ENCODE data around the gene NDRG4. TPM values are rescaled to one million over a fixed set of nuclear protein-coding genes. Genes with fewer than 3 reads are reported as not detected.

The NDRG4 gene
- total and polyA plus RNA-seq, 2 experiments from 2014 or later, result 8.6 to 8.7 TPM

DNA sequence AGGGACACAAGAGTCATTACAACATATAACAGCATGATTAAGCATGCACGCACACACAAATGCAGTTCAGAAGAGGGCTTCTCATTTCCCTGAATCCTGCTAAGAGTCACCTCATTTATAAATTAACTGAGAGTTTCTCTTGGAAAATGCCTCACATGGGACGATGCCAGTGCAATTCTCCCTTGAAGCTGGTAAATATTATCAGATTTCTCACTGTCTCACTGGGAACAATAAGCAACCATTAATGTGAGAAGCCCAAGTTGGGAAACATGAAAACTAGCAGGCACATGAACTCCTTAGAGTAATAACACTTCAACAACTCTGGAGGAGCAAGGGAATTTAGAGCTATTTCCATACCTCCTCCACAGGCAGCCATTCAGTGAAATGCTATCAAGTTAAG, 41.8 kb downstream of the NDRG4 start:
- WGBS (ENCODE audit: low lambda C conversion rate, missing lambda C conversion rate), result 93% methylated on average over 2 of the region's 2 CpGs
- TF ChIP-seq, protein P1, sequence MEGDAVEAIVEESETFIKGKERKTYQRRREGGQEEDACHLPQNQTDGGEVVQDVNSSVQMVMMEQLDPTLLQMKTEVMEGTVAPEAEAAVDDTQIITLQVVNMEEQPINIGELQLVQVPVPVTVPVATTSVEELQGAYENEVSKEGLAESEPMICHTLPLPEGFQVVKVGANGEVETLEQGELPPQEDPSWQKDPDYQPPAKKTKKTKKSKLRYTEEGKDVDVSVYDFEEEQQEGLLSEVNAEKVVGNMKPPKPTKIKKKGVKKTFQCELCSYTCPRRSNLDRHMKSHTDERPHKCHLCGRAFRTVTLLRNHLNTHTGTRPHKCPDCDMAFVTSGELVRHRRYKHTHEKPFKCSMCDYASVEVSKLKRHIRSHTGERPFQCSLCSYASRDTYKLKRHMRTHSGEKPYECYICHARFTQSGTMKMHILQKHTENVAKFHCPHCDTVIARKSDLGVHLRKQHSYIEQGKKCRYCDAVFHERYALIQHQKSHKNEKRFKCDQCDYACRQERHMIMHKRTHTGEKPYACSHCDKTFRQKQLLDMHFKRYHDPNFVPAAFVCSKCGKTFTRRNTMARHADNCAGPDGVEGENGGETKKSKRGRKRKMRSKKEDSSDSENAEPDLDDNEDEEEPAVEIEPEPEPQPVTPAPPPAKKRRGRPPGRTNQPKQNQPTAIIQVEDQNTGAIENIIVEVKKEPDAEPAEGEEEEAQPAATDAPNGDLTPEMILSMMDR (IDR thresholded peaks at IDR 0.05; ENCODE audit: poor library complexity), result no peak
- peaks cover 4% of the 10 kb centered on the region for H3K36me3 ChIP-seq (replicated peaks; ENCODE audit: insufficient read depth, low read depth)

DNA sequence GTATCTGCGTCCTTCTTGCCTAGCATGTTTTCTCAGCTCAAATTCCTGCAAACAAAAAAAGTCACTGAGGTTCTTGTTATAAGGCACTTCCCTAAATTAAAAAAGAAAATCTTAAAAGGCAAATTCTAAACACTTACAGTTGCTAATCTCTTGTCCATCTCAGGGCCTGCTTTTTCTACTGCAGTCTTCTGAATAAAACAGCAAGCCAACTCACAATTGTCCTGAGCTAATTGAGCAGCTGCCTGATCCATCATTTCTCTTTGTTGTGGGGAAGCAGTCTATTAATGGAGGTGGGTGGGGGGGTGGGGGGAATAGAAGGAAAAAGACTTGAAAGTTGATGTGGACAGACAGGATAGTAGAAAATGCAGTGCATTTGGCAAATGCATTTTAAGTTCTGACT, 42.3 kb downstream of the NDRG4 start:
- Histone ChIP-seq H3K79me2 (peaks cover 16% of the 10 kb centered on the region), H3K4me3 (no peak overlapping the region), H2AFZ (no peak overlapping the region), H3K36me3 (replicated peaks; ENCODE audit: insufficient read depth, low read depth) (peaks cover 9% of the 10 kb centered on the region), H3K9me2 (replicated peaks; ENCODE audit: insufficient read depth) (no peaks in the 10 kb centered on the region), H3K9me3 (ENCODE audit: low read depth) (no peaks in the 10 kb centered on the region), H4K20me1 (ENCODE audit: insufficient read depth, poor library complexity, severe bottlenecking) (no peaks in the 10 kb centered on the region), H3K27me3 (no peaks in the 10 kb centered on the region), H3K4me1 (ENCODE audit: insufficient read depth) (no peaks in the 10 kb centered on the region), H3K27ac (no peak overlapping the region), H3K4me2 (no peak overlapping the region)
- no peak for DNase-seq (ENCODE audit: low spot score)
- 85% methylated on average over 1 of the region's 1 CpG for WGBS (ENCODE audit: low lambda C conversion rate, missing lambda C conversion rate)
- TF ChIP-seq EZH2phosphoT487 (IDR thresholded peaks at IDR 0.05; ENCODE audit: low read depth, severe bottlenecking, unreplicated experiment), result no peak
- TF ChIP-seq EZH2 (IDR thresholded peaks at IDR 0.05; ENCODE audit: borderline replicate concordance), result no peak
- TF ChIP-seq, protein P1 (IDR thresholded peaks at IDR 0.05; ENCODE audit: poor library complexity), result no peak

More for the DNA sequence above, 41.8 kb downstream of the NDRG4 start:
- Histone ChIP-seq H3K9me3 (ENCODE audit: low read depth) (no peaks in the 10 kb centered on the region), H3K4me3 (no peak overlapping the region), H4K20me1 (ENCODE audit: insufficient read depth, poor library complexity, severe bottlenecking) (no peaks in the 10 kb centered on the region), H2AFZ (no peak overlapping the region), H3K4me2 (no peak overlapping the region), H3K79me2 (peaks cover 16% of the 10 kb centered on the region), H3K27ac (no peak overlapping the region), H3K4me1 (ENCODE audit: insufficient read depth) (no peaks in the 10 kb centered on the region), H3K9me2 (replicated peaks; ENCODE audit: insufficient read depth) (no peaks in the 10 kb centered on the region), H3K27me3 (no peaks in the 10 kb centered on the region)
- DNase-seq (ENCODE audit: low spot score), result no peak

GRCh38 chr16:58543685-58544084, 43.7 kb downstream of the NDRG4 start:
- no peak overlapping the region for H3K4me3 ChIP-seq
- H4K20me1 ChIP-seq (ENCODE audit: insufficient read depth, poor library complexity, severe bottlenecking), result peaks cover 7% of the 10 kb centered on the region
- H3K36me3 ChIP-seq (replicated peaks; ENCODE audit: insufficient read depth, low read depth), result peaks cover 13% of the 10 kb centered on the region
- no peaks in the 10 kb centered on the region for H3K27me3 ChIP-seq
- H3K9me2 ChIP-seq (replicated peaks; ENCODE audit: insufficient read depth), result no peaks in the 10 kb centered on the region
- no peak overlapping the region for H3K27ac ChIP-seq
- H2AFZ ChIP-seq, result no peak overlapping the region
- H3K9me3 ChIP-seq (ENCODE audit: low read depth), result no peaks in the 10 kb centered on the region
- WGBS (ENCODE audit: low lambda C conversion rate, missing lambda C conversion rate), result 89% methylated on average over 8 of the region's 8 CpGs
- H3K79me2 ChIP-seq, result peaks cover 16% of the 10 kb centered on the region
- no peaks in the 10 kb centered on the region for H3K4me1 ChIP-seq (ENCODE audit: insufficient read depth)
- no peak overlapping the region for H3K4me2 ChIP-seq
- no peak for DNase-seq (ENCODE audit: low spot score)
- TF ChIP-seq EZH2phosphoT487 (IDR thresholded peaks at IDR 0.05; ENCODE audit: low read depth, severe bottlenecking, unreplicated experiment) (no peak), EZH2 (IDR thresholded peaks at IDR 0.05; ENCODE audit: borderline replicate concordance) (no peak)
- TF ChIP-seq, protein P1 (IDR thresholded peaks at IDR 0.05; ENCODE audit: poor library complexity), result no peak

DNA sequence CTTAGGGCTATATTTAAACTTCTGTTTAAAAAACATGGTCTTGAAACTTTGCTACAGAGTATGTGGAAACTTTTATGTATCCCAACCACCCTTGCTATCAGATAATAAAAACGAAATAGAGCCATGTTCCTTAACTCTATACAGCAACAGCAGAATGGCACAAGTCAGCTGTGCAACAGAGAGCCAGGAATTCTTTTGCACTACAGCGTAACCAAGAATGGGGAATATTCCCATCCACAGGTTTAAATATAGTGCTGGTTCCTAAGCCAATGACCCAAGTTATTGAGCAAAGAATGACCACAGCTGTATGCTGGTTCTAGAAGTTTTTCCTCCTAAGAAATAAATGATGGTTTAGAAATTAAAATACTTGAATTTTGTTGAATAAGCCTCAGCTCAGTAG, 48.4 kb downstream of the NDRG4 start:
- no peaks in the 10 kb centered on the region for H3K4me1 ChIP-seq (ENCODE audit: insufficient read depth)
- peaks cover 13% of the 10 kb centered on the region for H3K36me3 ChIP-seq (replicated peaks; ENCODE audit: insufficient read depth, low read depth)
- no peak overlapping the region for H3K4me2 ChIP-seq
- H3K27me3 ChIP-seq, result no peaks in the 10 kb centered on the region
- peaks cover 8% of the 10 kb centered on the region for H3K79me2 ChIP-seq
- no peak for DNase-seq (ENCODE audit: low spot score)
- TF ChIP-seq EZH2 (IDR thresholded peaks at IDR 0.05; ENCODE audit: borderline replicate concordance), result no peak
- no peak for TF ChIP-seq EZH2phosphoT487 (IDR thresholded peaks at IDR 0.05; ENCODE audit: low read depth, severe bottlenecking, unreplicated experiment)
- TF ChIP-seq, protein P1 (IDR thresholded peaks at IDR 0.05; ENCODE audit: poor library complexity), result no peak
- 88% methylated on average over 2 of the region's 2 CpGs for WGBS (ENCODE audit: low lambda C conversion rate, missing lambda C conversion rate)
- H4K20me1 ChIP-seq (ENCODE audit: insufficient read depth, poor library complexity, severe bottlenecking), result peaks cover 7% of the 10 kb centered on the region
- H3K9me2 ChIP-seq (replicated peaks; ENCODE audit: insufficient read depth), result no peaks in the 10 kb centered on the region
- no peaks in the 10 kb centered on the region for H3K9me3 ChIP-seq (ENCODE audit: low read depth)
- H3K4me3 ChIP-seq, result no peak overlapping the region
- no peak overlapping the region for H3K27ac ChIP-seq
- no peak overlapping the region for H2AFZ ChIP-seq

Measured in hepatocyte (in vitro differentiated cells).